Measurements from ENCODE around the gene TMA7.

The TMA7 gene

DNA sequence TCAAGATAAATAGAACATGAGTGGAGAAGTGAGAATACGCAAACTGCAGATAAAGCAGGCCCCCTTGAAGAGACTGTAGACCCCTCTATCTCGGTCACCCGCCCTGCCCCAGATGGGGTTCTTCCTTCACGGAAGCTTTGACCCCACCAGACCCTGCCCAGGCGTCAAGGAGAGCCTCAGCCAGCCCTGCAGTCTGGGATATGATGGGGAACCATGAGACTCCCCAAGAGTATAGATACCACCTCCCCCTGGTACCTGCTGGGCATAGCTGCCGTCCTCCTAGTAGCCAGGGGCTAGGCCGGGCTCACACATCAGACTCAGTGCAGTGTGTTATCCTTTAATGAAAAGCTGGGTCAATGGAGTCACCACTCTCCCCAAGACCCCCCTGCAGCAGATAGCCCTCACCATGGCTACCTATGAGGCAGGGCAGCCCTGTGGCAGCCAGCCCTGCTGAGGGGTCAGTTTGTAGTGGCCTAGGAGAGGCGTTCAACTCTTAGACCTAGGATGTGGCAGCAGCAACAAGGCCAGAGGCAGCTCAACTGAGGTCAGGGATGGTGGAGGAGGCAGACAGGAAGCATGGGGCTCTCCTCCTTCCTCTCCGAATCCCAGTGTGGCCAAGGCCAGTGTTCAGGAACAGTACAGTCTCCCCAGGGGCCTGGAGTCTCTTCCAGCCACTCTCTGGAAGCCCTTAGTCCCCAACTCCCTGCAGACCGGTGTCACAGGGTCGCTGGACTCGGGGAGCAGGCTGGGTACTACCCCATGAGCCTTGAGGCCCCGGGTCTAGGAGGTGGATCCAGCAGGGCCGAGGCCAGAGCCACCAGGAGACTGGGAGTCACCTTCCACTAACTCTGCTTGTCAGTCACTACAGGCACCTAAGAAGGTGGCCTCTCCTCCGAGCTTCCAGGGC, 36.3 kb upstream of the TMA7 start:
- H3K4me1 ChIP-seq (ENCODE audit: control insufficient read depth, insufficient read depth, low read length): peaks cover 24% of the 10 kb centered on the region
- no peak overlapping the region for H3K4me2 ChIP-seq (ENCODE audit: low read length)
- H3K27me3 ChIP-seq (ENCODE audit: control insufficient read depth, insufficient read depth, low read length): peaks cover 4% of the 10 kb centered on the region
- H3K4me3 ChIP-seq (ENCODE audit: low read length): no peak overlapping the region
- H3K9me3 ChIP-seq (replicated peaks; ENCODE audit: low read length): no peaks in the 10 kb centered on the region
- H3K9ac ChIP-seq (ENCODE audit: low read depth, low read length): no peak overlapping the region
- H3K36me3 ChIP-seq (ENCODE audit: insufficient read depth, low read length): peaks cover 25% of the 10 kb centered on the region

DNA sequence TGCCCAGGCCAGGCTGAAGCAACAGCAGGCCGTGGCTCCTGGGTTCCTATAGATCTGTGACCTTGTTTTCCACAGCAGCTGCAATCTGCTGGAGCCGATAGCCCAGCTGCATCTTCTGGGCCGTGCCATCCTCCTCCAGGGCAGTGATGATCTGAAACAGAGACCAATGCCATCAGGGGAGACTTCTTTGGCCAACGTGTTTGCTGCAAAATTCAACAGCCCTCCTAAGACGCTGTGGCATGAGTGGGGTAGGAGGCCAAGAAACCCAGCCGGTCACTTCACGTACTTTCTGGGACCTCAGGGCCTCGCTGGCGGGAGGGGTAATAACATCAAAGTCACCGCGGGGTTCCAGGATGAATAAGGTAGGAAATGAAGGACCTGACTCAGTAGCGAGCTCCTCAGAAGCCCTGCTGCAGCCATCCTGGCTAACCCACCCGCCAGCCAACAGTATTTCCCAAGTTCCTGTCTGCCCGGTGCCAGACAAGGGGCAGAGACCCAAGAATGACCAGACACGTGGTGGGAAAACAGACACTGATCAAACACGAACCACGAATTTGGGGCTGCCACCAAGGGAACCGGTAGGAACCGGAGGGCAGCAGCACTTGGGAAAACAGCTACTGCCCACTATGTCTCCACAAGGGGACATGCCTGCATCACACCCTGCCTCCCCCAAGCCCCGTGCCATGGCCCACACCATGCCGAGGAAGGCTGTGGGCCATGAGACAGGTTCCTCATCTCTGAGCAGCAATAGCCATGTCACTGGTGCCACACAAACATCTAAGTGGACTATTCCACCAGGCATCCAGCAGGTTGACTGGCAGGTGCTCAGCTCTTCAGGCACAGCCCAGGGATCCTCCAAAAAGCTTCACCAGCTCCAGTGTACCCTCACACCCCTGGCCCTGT, 35.4 kb upstream of the TMA7 start:
- no peaks in the 10 kb centered on the region for H3K27me3 ChIP-seq (ENCODE audit: control insufficient read depth, insufficient read depth, low read length)
- no peak overlapping the region for H3K4me3 ChIP-seq (ENCODE audit: low read length)
- H3K4me2 ChIP-seq (ENCODE audit: low read length): no peak overlapping the region
- peaks cover 31% of the 10 kb centered on the region for H3K36me3 ChIP-seq (ENCODE audit: insufficient read depth, low read length)
- H3K4me1 ChIP-seq (ENCODE audit: control insufficient read depth, insufficient read depth, low read length): peaks cover 24% of the 10 kb centered on the region
- no peaks in the 10 kb centered on the region for H3K9me3 ChIP-seq (replicated peaks; ENCODE audit: low read length)
- no peak overlapping the region for H3K9ac ChIP-seq (ENCODE audit: low read depth, low read length)

DNA sequence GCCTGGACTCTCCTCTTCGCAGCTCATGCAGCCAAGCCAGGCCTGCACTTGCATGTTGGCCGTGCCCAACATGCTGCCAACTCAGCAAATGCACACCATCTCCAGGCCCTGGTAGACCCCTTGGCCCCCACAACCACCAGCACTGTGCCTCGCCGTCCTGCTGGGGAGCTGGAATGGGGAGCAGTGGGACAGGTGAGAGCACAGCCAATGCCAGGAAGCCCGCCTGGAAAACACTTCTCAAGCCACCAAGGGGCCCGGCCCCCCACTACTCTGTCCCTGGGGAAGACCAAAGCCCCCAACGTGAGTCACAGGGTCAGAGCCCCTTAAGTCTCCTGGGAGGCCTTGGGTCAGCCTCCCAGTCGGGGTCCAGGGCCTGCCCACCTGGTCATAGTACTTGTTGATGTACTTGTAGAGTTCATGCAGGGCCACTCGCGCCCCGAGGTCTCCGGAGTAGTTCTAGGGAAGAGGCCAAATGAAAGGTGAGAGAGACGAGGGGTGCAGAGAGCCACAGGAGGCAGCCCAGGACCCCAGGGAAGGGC, 34.6 kb upstream of the TMA7 start:
- Histone ChIP-seq H3K4me2 (ENCODE audit: low read length) (no peak overlapping the region), H3K9ac (ENCODE audit: low read depth, low read length) (no peak overlapping the region), H3K36me3 (ENCODE audit: insufficient read depth, low read length) (peaks cover 38% of the 10 kb centered on the region), H3K4me3 (ENCODE audit: low read length) (no peak overlapping the region), H3K27me3 (ENCODE audit: control insufficient read depth, insufficient read depth, low read length) (no peaks in the 10 kb centered on the region), H3K9me3 (replicated peaks; ENCODE audit: low read length) (no peaks in the 10 kb centered on the region), H3K4me1 (ENCODE audit: control insufficient read depth, insufficient read depth, low read length) (peaks cover 24% of the 10 kb centered on the region)

DNA sequence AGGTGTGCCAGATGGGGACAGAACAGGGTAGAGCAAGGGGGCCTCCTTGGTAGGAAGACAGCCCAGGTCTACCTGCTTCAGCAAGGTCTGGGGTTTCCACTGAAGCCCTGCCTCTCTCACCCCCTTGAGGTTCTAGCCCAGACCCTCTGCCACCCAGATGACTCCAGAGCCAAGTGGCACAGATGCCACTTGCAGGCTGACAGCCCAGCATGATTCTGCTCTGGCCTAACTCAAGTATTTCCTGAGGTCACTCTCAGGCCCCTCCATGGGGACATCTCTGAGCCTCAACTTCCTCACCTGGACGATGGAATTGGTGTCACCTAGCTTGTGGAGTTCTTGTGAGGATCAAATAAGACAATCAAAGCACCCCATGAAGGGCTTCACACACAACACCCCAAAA, 34.1 kb upstream of the TMA7 start:
- Histone ChIP-seq H3K36me3 (ENCODE audit: insufficient read depth, low read length) (peaks cover 38% of the 10 kb centered on the region), H3K27me3 (ENCODE audit: control insufficient read depth, insufficient read depth, low read length) (no peaks in the 10 kb centered on the region), H3K4me2 (ENCODE audit: low read length) (no peak overlapping the region), H3K4me1 (ENCODE audit: control insufficient read depth, insufficient read depth, low read length) (peaks cover 24% of the 10 kb centered on the region), H3K4me3 (ENCODE audit: low read length) (no peak overlapping the region), H3K9me3 (replicated peaks; ENCODE audit: low read length) (no peaks in the 10 kb centered on the region), H3K9ac (ENCODE audit: low read depth, low read length) (no peak overlapping the region)

DNA sequence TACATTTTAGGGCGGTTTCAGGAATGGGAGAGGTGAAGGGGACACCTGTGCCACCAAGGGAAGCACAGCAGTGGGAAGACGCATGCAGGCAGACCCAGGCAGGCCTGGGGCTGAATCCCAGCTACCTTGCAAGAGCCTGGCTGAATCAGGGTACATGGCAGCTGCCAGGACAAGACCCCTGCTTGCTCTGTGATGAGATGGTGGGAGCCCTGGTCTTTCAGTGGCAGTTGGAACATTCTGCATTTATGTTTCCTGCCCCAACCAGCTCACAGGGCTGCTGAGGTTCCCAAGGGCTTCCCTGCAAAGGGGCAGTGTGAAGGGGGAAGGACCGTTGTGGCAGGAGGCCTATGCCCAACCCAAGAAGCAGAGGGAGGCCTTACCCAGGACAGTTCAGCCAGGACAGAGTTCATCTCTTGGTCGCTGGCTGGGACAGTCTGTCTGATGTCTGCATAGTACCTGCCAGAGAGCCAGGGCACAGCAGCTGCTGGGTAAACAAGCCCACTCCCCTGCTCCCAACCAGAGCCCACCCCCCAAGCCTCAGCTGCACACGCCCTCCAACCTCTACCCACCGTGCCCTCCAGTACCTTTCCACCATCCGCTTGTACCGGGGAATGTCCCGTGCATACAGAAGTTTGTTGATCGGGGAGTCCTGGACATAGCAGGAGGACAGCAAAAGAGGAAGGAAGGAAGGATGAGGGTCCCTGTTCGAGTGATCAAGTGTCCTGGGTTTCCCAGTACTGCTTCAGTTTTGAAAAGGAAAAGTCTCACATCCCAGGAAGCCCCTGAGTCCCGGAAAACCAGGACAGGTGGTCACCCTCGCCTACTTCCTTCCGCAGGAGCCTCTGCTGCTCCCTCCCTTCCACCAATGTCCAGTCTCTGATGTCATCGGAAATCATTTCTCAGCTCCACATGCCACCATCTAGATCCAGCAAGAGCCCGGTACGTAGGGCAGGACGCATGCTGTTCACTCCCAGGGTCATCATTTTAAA, 33.3 kb upstream of the TMA7 start:
- H3K4me1 ChIP-seq (ENCODE audit: control insufficient read depth, insufficient read depth, low read length): peaks cover 20% of the 10 kb centered on the region
- H3K36me3 ChIP-seq (ENCODE audit: insufficient read depth, low read length): peaks cover 41% of the 10 kb centered on the region

DNA sequence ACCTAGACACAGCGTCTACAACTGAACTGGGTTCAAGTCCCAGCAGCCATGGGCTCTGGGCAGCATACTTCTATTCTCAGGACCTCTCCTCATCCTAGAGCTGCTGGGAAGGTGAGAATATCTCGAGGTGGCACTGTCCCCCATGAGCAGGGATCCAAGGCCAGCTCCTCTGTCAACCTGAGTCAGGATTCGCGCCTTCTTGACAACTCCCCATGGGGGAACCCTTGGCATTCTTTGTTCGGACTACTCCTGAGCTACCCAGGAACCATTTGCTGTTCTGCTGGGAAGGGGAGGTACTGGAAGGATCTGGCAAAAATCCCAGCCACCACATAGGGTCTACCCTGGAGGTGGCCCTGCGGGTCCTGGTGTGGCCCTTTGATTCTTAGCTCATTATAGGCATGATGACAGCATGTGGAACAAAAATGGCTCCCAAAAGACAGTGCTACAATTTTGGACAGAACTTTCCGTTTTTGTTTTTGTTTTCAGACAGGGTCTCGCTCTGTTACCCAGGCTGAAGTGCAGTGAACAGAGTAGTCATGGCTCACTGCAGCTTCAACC, 32.4 kb upstream of the TMA7 start:
- no peak overlapping the region for H3K4me2 ChIP-seq (ENCODE audit: low read length)
- H3K36me3 ChIP-seq (ENCODE audit: insufficient read depth, low read length): peaks cover 49% of the 10 kb centered on the region
- H3K9ac ChIP-seq (ENCODE audit: low read depth, low read length): no peak overlapping the region
- no peaks in the 10 kb centered on the region for H3K27me3 ChIP-seq (ENCODE audit: control insufficient read depth, insufficient read depth, low read length)
- no peak overlapping the region for H3K4me3 ChIP-seq (ENCODE audit: low read length)
- no peaks in the 10 kb centered on the region for H3K9me3 ChIP-seq (replicated peaks; ENCODE audit: low read length)
- peaks cover 11% of the 10 kb centered on the region for H3K4me1 ChIP-seq (ENCODE audit: control insufficient read depth, insufficient read depth, low read length)

More for the DNA sequence above, 33.3 kb upstream of the TMA7 start:
- Histone ChIP-seq H3K9me3 (replicated peaks; ENCODE audit: low read length) (no peaks in the 10 kb centered on the region), H3K4me2 (ENCODE audit: low read length) (no peak overlapping the region), H3K9ac (ENCODE audit: low read depth, low read length) (no peak overlapping the region), H3K4me3 (ENCODE audit: low read length) (no peak overlapping the region), H3K27me3 (ENCODE audit: control insufficient read depth, insufficient read depth, low read length) (no peaks in the 10 kb centered on the region)

DNA sequence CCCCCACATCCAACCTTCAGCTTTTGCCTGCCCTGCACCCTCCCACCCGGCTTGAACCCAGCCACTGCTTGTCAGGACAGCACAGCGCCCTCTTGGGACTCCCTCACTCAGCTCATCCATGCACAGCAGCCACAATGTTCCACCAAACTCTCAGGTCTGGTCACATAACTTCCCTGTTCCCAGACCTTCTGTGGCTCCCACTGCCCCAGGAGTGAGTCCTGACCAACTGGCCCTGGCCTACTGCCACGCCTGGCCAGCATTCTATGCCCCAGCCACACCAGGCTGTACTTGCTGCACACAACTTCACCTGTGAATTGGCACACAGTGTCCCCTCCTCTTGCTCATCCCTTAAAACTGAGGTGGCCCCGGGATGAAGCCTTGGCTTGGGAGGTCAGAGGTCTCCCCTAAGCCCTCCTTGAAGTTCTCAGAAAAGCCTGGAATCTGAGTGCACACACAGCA, 31.2 kb upstream of the TMA7 start:
- H3K4me1 ChIP-seq (ENCODE audit: control insufficient read depth, insufficient read depth, low read length): peaks cover 7% of the 10 kb centered on the region
- no peak overlapping the region for H3K4me3 ChIP-seq (ENCODE audit: low read length)
- peaks cover 48% of the 10 kb centered on the region for H3K36me3 ChIP-seq (ENCODE audit: insufficient read depth, low read length)
- no peaks in the 10 kb centered on the region for H3K9me3 ChIP-seq (replicated peaks; ENCODE audit: low read length)
- no peaks in the 10 kb centered on the region for H3K27me3 ChIP-seq (ENCODE audit: control insufficient read depth, insufficient read depth, low read length)
- H3K9ac ChIP-seq (ENCODE audit: low read depth, low read length): no peak overlapping the region
- H3K4me2 ChIP-seq (ENCODE audit: low read length): no peak overlapping the region

DNA sequence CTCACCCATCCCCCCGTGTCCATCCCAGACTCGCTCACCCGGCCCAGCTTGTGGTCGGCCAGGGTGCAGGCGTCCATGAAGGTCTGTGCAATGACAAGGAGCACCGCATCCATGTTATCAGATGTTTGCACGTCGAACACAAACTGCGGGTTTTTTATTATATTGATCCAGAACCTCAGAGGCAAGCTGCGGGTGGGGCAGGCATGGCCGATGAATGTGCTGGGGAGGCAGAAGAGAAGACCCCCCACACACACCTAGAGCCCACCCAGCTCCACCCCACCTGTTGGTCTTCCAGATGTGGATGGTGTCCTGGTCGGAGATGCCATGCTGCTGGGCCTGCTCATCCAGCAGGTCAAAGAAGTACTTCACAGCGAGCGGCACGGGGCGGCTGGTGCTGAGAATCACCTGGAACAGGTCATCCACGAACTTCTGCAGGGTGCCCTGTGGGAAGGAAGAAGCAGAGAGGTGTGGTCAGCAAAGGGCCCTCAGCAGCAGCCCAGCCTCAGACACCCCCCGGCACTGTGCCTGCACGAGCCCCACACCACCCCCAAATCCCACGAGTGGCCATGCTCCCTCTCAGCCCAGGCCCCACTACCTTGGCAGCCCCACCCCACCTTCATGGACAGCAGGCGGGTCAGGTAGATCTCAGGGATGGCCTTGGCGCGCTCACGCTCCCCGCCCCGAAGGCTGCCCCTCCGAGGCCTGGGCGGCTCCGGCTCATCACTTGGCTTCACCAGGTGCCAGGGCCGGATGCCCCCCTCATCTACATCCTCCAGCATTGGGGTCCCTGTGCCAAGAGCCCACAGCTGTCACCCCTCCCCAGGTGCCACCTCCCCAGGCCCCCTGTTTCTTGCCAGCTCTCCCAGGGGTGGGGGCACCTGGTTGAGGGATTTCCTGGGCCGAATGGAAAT, 30.5 kb upstream of the TMA7 start:
- Histone ChIP-seq H3K9me3 (replicated peaks; ENCODE audit: low read length) (no peaks in the 10 kb centered on the region), H3K27me3 (ENCODE audit: control insufficient read depth, insufficient read depth, low read length) (no peaks in the 10 kb centered on the region), H3K4me3 (ENCODE audit: low read length) (no peak overlapping the region), H3K36me3 (ENCODE audit: insufficient read depth, low read length) (peaks cover 43% of the 10 kb centered on the region), H3K4me2 (ENCODE audit: low read length) (no peak overlapping the region), H3K4me1 (ENCODE audit: control insufficient read depth, insufficient read depth, low read length) (peaks cover 4% of the 10 kb centered on the region), H3K9ac (ENCODE audit: low read depth, low read length) (no peak overlapping the region)

DNA sequence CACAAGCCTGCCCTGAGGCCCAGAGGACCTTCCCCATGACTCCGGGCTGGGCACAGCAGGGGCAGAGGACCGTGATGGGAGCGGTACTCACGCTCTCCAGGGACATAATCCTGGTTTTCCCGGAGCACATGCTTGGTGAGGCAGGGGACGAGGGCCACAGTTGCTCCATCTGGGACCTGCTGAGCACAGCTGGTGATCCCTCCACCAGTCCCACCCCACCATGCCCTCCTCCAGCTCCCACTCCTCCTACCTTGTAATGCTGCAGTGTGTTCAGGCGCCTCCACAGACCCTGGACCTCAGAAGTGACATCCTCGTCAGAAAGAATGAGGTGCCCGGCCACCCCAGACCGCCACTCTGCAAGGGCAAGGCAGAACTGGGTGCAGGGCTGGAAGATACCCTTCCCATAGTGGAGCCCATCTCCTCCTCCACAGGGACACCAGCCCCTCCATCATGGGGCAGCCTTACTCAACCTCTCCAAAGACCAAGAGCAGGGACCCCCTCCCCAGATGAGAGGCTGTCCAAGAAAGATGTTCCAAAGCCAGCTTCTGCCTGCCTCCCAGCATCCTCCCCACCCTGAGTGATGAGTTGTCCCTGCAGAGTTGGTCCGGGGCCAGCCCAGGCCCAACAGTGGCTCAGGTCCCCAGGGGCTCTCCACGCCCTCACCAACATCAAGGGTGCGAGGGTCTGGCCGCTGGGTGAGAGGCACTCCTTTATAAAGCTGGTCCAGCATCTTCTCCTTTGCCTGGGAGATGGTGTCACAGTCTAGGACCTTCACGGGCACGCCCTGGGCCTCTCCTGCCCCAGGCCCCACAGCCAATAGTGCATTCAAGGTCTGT, 29.6 kb upstream of the TMA7 start:
- Histone ChIP-seq H3K9me3 (replicated peaks; ENCODE audit: low read length) (no peaks in the 10 kb centered on the region), H3K4me1 (ENCODE audit: control insufficient read depth, insufficient read depth, low read length) (no peaks in the 10 kb centered on the region), H3K4me2 (ENCODE audit: low read length) (no peak overlapping the region), H3K4me3 (ENCODE audit: low read length) (no peak overlapping the region), H3K27me3 (ENCODE audit: control insufficient read depth, insufficient read depth, low read length) (no peaks in the 10 kb centered on the region), H3K9ac (ENCODE audit: low read depth, low read length) (no peak overlapping the region), H3K36me3 (ENCODE audit: insufficient read depth, low read length) (peaks cover 39% of the 10 kb centered on the region)
